K562 (cell line): ENCODE data around the gene CHN2. TPM values are rescaled to one million over a fixed set of nuclear protein-coding genes. Genes with fewer than 3 reads are reported as not detected.

Experiments used
- ATAC-seq: fragments of 200-7000 bp; cut with Tn5 transposase; 3 replicates; pipeline ENCODE4 v1.9.1; 2020; ENCODE audit warnings: moderate library complexity
- BruUV-seq: library from RNA; stranded (reverse); fragments of 400-500 nt; replicated peaks from 2 replicates; lab custom pipeline; 2021; lab: Mats Ljungman, UMichigan
- CTCF ChIA-PET: fragments of 300-600 bp; formaldehyde crosslinking; extraction: SDS; loops from one replicate; lab custom pipeline; 2021; ENCODE audit warnings: low intra/inter-chr PET ratio; lab: Yijun Ruan, JAX
- POLR2A ChIA-PET: fragments of 300-600, 350-650 bp; sonication (Branson Sonifier 250); formaldehyde crosslinking; extraction: SDS; loops from one replicate; lab custom pipeline; 2021; ENCODE audit warnings: antibody characterized with exemption, inconsistent platforms; lab: Yijun Ruan, JAX
- DNase-seq, 4 experiments: peaks; one replicate each; pipeline versions ENCODE4 v3.0.0 to v3.0.0-alpha.2; 2011 to 2018; ENCODE audit warnings: low spot score in 3 of 4, mixed read lengths in 3 of 4; ENCODE audit errors: extremely low read depth in 1 of 4
- FAIRE-seq: peaks from 2 replicates; lab custom pipeline; 2011; peaks lifted over from hg19 to GRCh38; lab: Jason Lieb, UNC
- H2AFZ ChIP-seq: 2 replicates; pipeline ENCODE4 v1.6.0; 2011; ENCODE audit warnings: low read depth, low read length, control low read depth, inconsistent platforms
- H3K27ac ChIP-seq: fragments of 200-600 bp; 3 replicates; pipeline ENCODE4 v1.8.0; 2011; ENCODE audit warnings: low read depth, mild to moderate bottlenecking, control low read depth, inconsistent platforms, low read length, moderate library complexity, mixed read lengths; ENCODE audit errors: extremely low read depth
- H3K27me3 ChIP-seq, 2 experiments: fragments of 300-600 bp in 1 of 2; 2 replicates in 1 of 2; 3 replicates in 1 of 2; pipeline versions ENCODE4 v1.6.0 to v1.8.0; 2011; ENCODE audit warnings: inconsistent platforms in 2 of 2, low read length in 2 of 2, mild to moderate bottlenecking in 1 of 2, mixed read lengths in 1 of 2, moderate library complexity in 1 of 2; ENCODE audit not compliant: control insufficient read depth in 2 of 2, insufficient read depth in 2 of 2
- H3K36me3 ChIP-seq: fragments of 300-600 bp; 3 replicates; pipeline ENCODE4 v1.8.0; 2011; ENCODE audit warnings: mild to moderate bottlenecking, low read length, inconsistent platforms; ENCODE audit not compliant: control insufficient read depth, insufficient read depth
- H3K4me1 ChIP-seq, 2 experiments: fragments of 200-600 bp in 1 of 2; replicated peaks in 1 of 2; 2 replicates in 1 of 2; 3 replicates in 1 of 2; pipeline versions ENCODE4 v1.5.1 to v1.8.0; 2011; ENCODE audit warnings: inconsistent platforms in 2 of 2, low read length in 2 of 2, mild to moderate bottlenecking in 1 of 2, mixed read lengths in 1 of 2, moderate library complexity in 1 of 2; ENCODE audit not compliant: control insufficient read depth in 2 of 2, insufficient read depth in 2 of 2
- H3K4me2 ChIP-seq: 2 replicates; pipeline ENCODE4 v1.6.1; 2011; ENCODE audit warnings: low read length, control low read depth, inconsistent platforms, mixed read lengths; ENCODE audit not compliant: insufficient read depth
- H3K4me3 ChIP-seq: fragments of 200-600 bp; sonication (generic), shearing (Covaris generic); 2 replicates; pipeline ENCODE4 v1.5.1; 2016; ENCODE audit warnings: control low read depth, inconsistent platforms
- H3K79me2 ChIP-seq: fragments of 200-600 bp; 3 replicates; pipeline ENCODE4 v1.8.0; 2011; ENCODE audit warnings: low read length, inconsistent platforms; ENCODE audit not compliant: control insufficient read depth, insufficient read depth
- H3K9ac ChIP-seq, 2 experiments: 2 replicates each; pipeline versions ENCODE4 v1.6.0 to v1.6.1; 2011; ENCODE audit warnings: low read depth in 2 of 2, low read length in 2 of 2, control low read depth in 1 of 2, inconsistent platforms in 1 of 2, mild to moderate bottlenecking in 1 of 2, mixed read lengths in 1 of 2; ENCODE audit not compliant: insufficient read depth in 1 of 2
- H3K9me1 ChIP-seq: one replicate; pipeline ENCODE4 v1.6.0; 2011; ENCODE audit warnings: inconsistent platforms, mild to moderate bottlenecking, low read length, moderate library complexity; ENCODE audit not compliant: control insufficient read depth, insufficient read depth
- H3K9me3 ChIP-seq: replicated peaks from 2 replicates; pipeline ENCODE4 v1.5.1; 2011; ENCODE audit warnings: low read depth, low read length, inconsistent platforms; ENCODE audit not compliant: control insufficient read depth, insufficient read depth
- H4K20me1 ChIP-seq: replicated peaks from 2 replicates; pipeline ENCODE4 v1.6.1; 2011; ENCODE audit warnings: low read length, inconsistent platforms, mixed read lengths; ENCODE audit not compliant: control insufficient read depth, insufficient read depth
- CREM ChIP-seq: IDR thresholded peaks from 2 replicates; pipeline ENCODE4 v1.6.1; 2014; ENCODE audit warnings: antibody characterized with exemption, low read depth
- ETS1 ChIP-seq: conservative IDR thresholded peaks from 2 replicates; pipeline ENCODE4 v1.6.1; 2011; ENCODE audit warnings: low read depth, mild to moderate bottlenecking, low read length; ENCODE audit not compliant: control insufficient read depth
- GATA2 ChIP-seq: sonication (generic); formaldehyde crosslinking; IDR thresholded peaks from 2 replicates; pipeline ENCODE4 v1.4.0; 2020; ENCODE audit warnings: mild to moderate bottlenecking, missing genetic modification reagents
- SAFB2 ChIP-seq: fragments of 200-400 bp; formaldehyde crosslinking; IDR thresholded peaks from 2 replicates; pipeline ENCODE4 v1.6.1; 2018; ENCODE audit warnings: borderline replicate concordance, low read length, low read depth, moderate library complexity; ENCODE audit not compliant: severe bottlenecking
- YY1 ChIP-seq, 3 experiments: IDR thresholded peaks; 2 replicates each; pipeline ENCODE4 v1.6.1; 2011; ENCODE audit warnings: low read length in 2 of 3, mild to moderate bottlenecking in 2 of 3, moderate library complexity in 2 of 3, borderline replicate concordance in 1 of 3, control low read depth in 1 of 3, low read depth in 1 of 3; ENCODE audit not compliant: insufficient read depth in 3 of 3, insufficient replicate concordance in 2 of 3, control insufficient read depth in 1 of 3, insufficient read length in 1 of 3; ENCODE audit errors: extremely low read depth in 1 of 3
- ZBTB26 ChIP-seq: fragments of 450-650 bp; formaldehyde crosslinking; IDR thresholded peaks from 2 replicates; pipeline ENCODE4 v1.4.0; 2022; ENCODE audit warnings: missing genetic modification characterization
- ZNF830 ChIP-seq: fragments of 250-450 bp; sonication (Bioruptor Pico); IDR thresholded peaks from 2 replicates; pipeline ENCODE4 v1.5.0; 2021; ENCODE audit warnings: mild to moderate bottlenecking
- WGBS: fragments of 100-300 bp; shearing (Covaris generic); methylation state at CpG from one replicate; pipeline ENCODE4 v1.1.6; 2016; ENCODE audit warnings: low coverage, mixed read lengths; ENCODE audit not compliant: insufficient coverage; ENCODE audit errors: missing lambda C conversion rate; 5-methylcytosine and 5-hydroxymethylcytosine counted together
- in situ Hi-C: fragments of 300-500 bp; cut with MboI; formaldehyde crosslinking; loops from 4 replicates; pipeline ENCODE4 v1.15.0; 2018; ENCODE audit warnings: inconsistent platforms, mixed read lengths
- intact Hi-C: fragments of 100-400 bp; cut with micrococcal nuclease; formaldehyde crosslinking; loops from 2 replicates; pipeline ENCODE4 v1.14.2; 2022
- polyA plus RNA-seq, 8 experiments: library from polyadenylated mRNA; depleted of rRNA in 4 of 8; stranded (reverse) in 5 of 8; unstranded in 3 of 8; fragments of >200 nt; fragmentation: Nextera tagmentation in 2 of 8; fragmentation: Illumina TruSeq in 1 of 8; extraction: Ambion mirVana in 2 of 8; extraction: Trizol in 1 of 8; gene quantifications; 2 replicates each; pipeline versions ENCODE4 v1.2.1 to v1.2.3, GENCODE V29; 2011 to 2014; ENCODE audit warnings: inconsistent platforms in 1 of 8, missing spikeins in 1 of 8
- total RNA-seq, 7 experiments: library from RNA; depleted of rRNA in 6 of 7; stranded (reverse); fragments of >200 nt in 6 of 7; fragmentation: Illumina TruSeq in 2 of 7; extraction: Trizol in 2 of 7; gene quantifications; 2 replicates each; pipeline versions ENCODE4 v1.2.1 to v1.2.3, GENCODE V29; 2011 to 2021; ENCODE audit warnings: low replicate concordance in 1 of 7

CHN2 gene
- total and polyA plus RNA-seq, 9 of the 15 experiments (the other 6 are each of a cell fraction or from before 2014, with no cell fraction given) = 0.12 to 2.1 (median 0.31) TPM; not detected in 1

- Histone ChIP-seq H3K27ac (no peak overlapping the region), H3K4me3 (no peak overlapping the region), H3K9me3 (no peaks in the 10 kb centered on the region), H2AFZ (no peak overlapping the region)
- TF ChIP-seq SAFB2 (no peak), CREM (no peak), ZBTB26 (no peak), ZNF830 (CRISPR knock-in tag) (no peak), ETS1 (no peak), GATA2 (0 out of 2 replicates have a peak, but pooled peaks have one; percentile 8), YY1 (IDR thresholded peaks at IDR 0.05; ENCODE audit: borderline replicate concordance in 1 of 3, control insufficient read depth in 1 of 3, extremely low read depth in 1 of 3, insufficient read depth in 3 of 3, insufficient read length in 1 of 3, insufficient replicate concordance in 2 of 3, low read depth in 1 of 3, low read length in 2 of 3) (no peak)
- TF ChIP-seq, all 486 proteins: peak for 1
- ATAC-seq (no peak), FAIRE-seq (no peak), DNase-seq (no peak)
- H3K4me1 ChIP-seq = no peaks in the 10 kb centered on the region
- ChIA-PET CTCF (no interaction called here), POLR2A (no interaction called here)
- no peak overlapping the region for H3K9ac ChIP-seq
- intact Hi-C loops = no loop called here
- no TSS peak for BruUV-seq
- 3% methylated on average over 14 of the region's 15 CpGs for WGBS
- H3K9me1 ChIP-seq = no peaks in the 10 kb centered on the region
- no peaks in the 10 kb centered on the region for H3K79me2 ChIP-seq
- no peak overlapping the region for H3K4me2 ChIP-seq
- no peaks in the 10 kb centered on the region for H3K36me3 ChIP-seq
- H3K27me3 ChIP-seq = peaks cover 3 to 13% of the 10 kb centered on the region in 2 experiments; a peak in 3 of 5 replicates
- in situ Hi-C loops = no loop called here
- H4K20me1 ChIP-seq = no peaks in the 10 kb centered on the region
These were observed 94.8 kb downstream of the CHN2 start for GRCh38 chr7:29289156-29290021.
